Endodermal cell (in vitro differentiated cells): ENCODE data around the gene GRID1. TPM values are rescaled to one million over a fixed set of nuclear protein-coding genes. Genes with fewer than 3 reads are reported as not detected.

ENCODE experiments used
- DNase-seq: peaks from one replicate; pipeline ENCODE4 v3.0.0-alpha.2; 2017
- H3K27ac ChIP-seq: 2 replicates; pipeline ENCODE4 v1.5.1; 2013; ENCODE audit warnings: mild to moderate bottlenecking, low read depth, low read length, moderate library complexity
- H3K27me3 ChIP-seq: 2 replicates; pipeline ENCODE4 v1.6.1; 2013; ENCODE audit warnings: mild to moderate bottlenecking, low read length, moderate library complexity; ENCODE audit not compliant: insufficient read depth, control insufficient read depth, poor library complexity, severe bottlenecking
- H3K36me3 ChIP-seq: 2 replicates; pipeline ENCODE4 v1.7.0; 2013; ENCODE audit warnings: mild to moderate bottlenecking, low read length, moderate library complexity; ENCODE audit not compliant: control insufficient read depth, insufficient read depth
- H3K4me1 ChIP-seq: one replicate; pipeline ENCODE4 v1.7.0; 2013; ENCODE audit warnings: low read length; ENCODE audit not compliant: control insufficient read depth, insufficient read depth
- H3K4me3 ChIP-seq: 2 replicates; pipeline ENCODE4 v1.5.1; 2013; ENCODE audit warnings: mild to moderate bottlenecking, low read length, moderate library complexity
- H3K9ac ChIP-seq: 2 replicates; pipeline ENCODE4 v1.6.1; 2013; ENCODE audit warnings: mild to moderate bottlenecking, low read length, moderate library complexity; ENCODE audit not compliant: poor library complexity, severe bottlenecking; ENCODE audit errors: extremely low read depth
- H3K9me3 ChIP-seq: 2 replicates; pipeline ENCODE4 v1.6.1; 2013; ENCODE audit warnings: mild to moderate bottlenecking, low read length, moderate library complexity; ENCODE audit not compliant: control insufficient read depth
- H3K27ac Mint-ChIP-seq: 2 replicates; pipeline ENCODE4 v1.8.0; 2020; ENCODE audit warnings: mixed read lengths
- H3K27me3 Mint-ChIP-seq: 2 replicates; pipeline ENCODE4 v1.8.0; 2021; ENCODE audit warnings: mild to moderate bottlenecking, mixed read lengths; ENCODE audit not compliant: insufficient read depth
- H3K36me3 Mint-ChIP-seq: 2 replicates; pipeline ENCODE4 v1.8.0; 2020; ENCODE audit warnings: low read depth, mixed read lengths
- H3K4me1 Mint-ChIP-seq: 2 replicates; pipeline ENCODE4 v1.8.0; 2020; ENCODE audit warnings: mixed read lengths
- H3K4me3 Mint-ChIP-seq: 2 replicates; pipeline ENCODE4 v1.8.0; 2020; ENCODE audit warnings: mild to moderate bottlenecking, moderate library complexity, mixed read lengths
- H3K9me3 Mint-ChIP-seq: 2 replicates; pipeline ENCODE4 v1.8.0; 2020; ENCODE audit warnings: mild to moderate bottlenecking, mixed read lengths
- WGBS, 2 experiments: methylation state at CpG; one replicate each; pipeline versions ENCODE4 v1.1.5 to v1.1.7; 2013; ENCODE audit warnings: missing lambda C conversion rate in 2 of 2, mixed read lengths in 1 of 2; ENCODE audit not compliant: insufficient coverage in 1 of 2, insufficient read length in 1 of 2; 5-methylcytosine and 5-hydroxymethylcytosine counted together
- total RNA-seq, 2 donors: library from RNA; stranded (reverse); fragmentation: NEBNext Ultra II Directional in 1 of 2; extraction: Animal tissue kit (Norgen Biotek cat#: 25700) in 1 of 2; gene quantifications; 2 replicates in 1 of 2; 3 replicates in 1 of 2; pipeline ENCODE4 v1.2.1, GENCODE V29; 2021
- TF ChIP-seq, protein P1 (sequence below): fragments of 200-600 bp; sonication (generic); conservative IDR thresholded peaks from 2 replicates; pipeline ENCODE4 v1.5.0; 2021; ENCODE audit warnings: antibody characterized with exemption, mild to moderate bottlenecking

The GRID1 gene
- total RNA-seq, 2 donors from 2014 or later = 0.13 to 0.53 TPM

DNA sequence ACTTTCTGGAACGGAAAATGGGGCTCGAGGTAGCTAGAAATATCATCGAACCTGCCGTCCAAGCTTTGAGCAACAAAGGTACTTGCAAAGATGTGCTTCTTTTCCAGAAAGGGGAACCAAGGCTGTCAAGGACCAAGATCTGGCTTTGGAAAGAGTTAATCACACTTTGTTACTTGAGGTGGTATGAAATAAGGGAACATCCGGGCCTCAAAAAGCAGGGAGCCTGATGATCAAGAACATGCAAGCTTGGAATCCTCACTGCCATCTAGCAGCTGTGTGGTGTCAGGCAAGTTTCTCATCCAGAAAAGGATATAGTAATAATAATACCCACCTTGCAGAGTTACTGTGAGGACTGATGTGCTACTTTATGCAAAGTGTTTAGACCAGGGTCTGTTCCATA is 329.5 kb downstream of the GRID1 start:
- H3K27me3 ChIP-seq = no peaks in the 10 kb centered on the region
- H3K4me1 ChIP-seq = no peaks in the 10 kb centered on the region
- H3K9ac ChIP-seq = no peak overlapping the region
- peaks cover 9% of the 10 kb centered on the region for H3K9me3 Mint-ChIP-seq
- H3K4me3 Mint-ChIP-seq = no peak overlapping the region
- WGBS, 2 experiments = 91 to 95% methylated on average over 4 to 5 of the region's 5 CpGs
- no peaks in the 10 kb centered on the region for H3K36me3 ChIP-seq
- no peak overlapping the region for H3K4me3 ChIP-seq
- H3K27me3 Mint-ChIP-seq = no peaks in the 10 kb centered on the region
- H3K36me3 Mint-ChIP-seq = no peaks in the 10 kb centered on the region
- TF ChIP-seq, protein P1, sequence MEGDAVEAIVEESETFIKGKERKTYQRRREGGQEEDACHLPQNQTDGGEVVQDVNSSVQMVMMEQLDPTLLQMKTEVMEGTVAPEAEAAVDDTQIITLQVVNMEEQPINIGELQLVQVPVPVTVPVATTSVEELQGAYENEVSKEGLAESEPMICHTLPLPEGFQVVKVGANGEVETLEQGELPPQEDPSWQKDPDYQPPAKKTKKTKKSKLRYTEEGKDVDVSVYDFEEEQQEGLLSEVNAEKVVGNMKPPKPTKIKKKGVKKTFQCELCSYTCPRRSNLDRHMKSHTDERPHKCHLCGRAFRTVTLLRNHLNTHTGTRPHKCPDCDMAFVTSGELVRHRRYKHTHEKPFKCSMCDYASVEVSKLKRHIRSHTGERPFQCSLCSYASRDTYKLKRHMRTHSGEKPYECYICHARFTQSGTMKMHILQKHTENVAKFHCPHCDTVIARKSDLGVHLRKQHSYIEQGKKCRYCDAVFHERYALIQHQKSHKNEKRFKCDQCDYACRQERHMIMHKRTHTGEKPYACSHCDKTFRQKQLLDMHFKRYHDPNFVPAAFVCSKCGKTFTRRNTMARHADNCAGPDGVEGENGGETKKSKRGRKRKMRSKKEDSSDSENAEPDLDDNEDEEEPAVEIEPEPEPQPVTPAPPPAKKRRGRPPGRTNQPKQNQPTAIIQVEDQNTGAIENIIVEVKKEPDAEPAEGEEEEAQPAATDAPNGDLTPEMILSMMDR = no peak
- DNase-seq = no peak
- peaks cover 8% of the 10 kb centered on the region for H3K9me3 ChIP-seq
- no peak overlapping the region for H3K27ac ChIP-seq
- H3K27ac Mint-ChIP-seq = no peak overlapping the region
- H3K4me1 Mint-ChIP-seq = peaks cover 13% of the 10 kb centered on the region

GRCh38 chr10:86036544-86036831 is 330.1 kb downstream of the GRID1 start:
- no peak overlapping the region for H3K27ac ChIP-seq
- no peak for DNase-seq
- TF ChIP-seq, protein P1 = no peak
- Mint-ChIP-seq H3K36me3 (peaks cover 2% of the 10 kb centered on the region), H3K9me3 (peaks cover 14% of the 10 kb centered on the region), H3K27me3 (no peaks in the 10 kb centered on the region), H3K4me1 (peaks cover 9% of the 10 kb centered on the region), H3K4me3 (no peak overlapping the region), H3K27ac (no peak overlapping the region)
- H3K36me3 ChIP-seq = no peaks in the 10 kb centered on the region
- 92 to 94% methylated on average over 5 of the region's 5 CpGs for WGBS, 2 experiments
- H3K9ac ChIP-seq = no peak overlapping the region
- no peaks in the 10 kb centered on the region for H3K4me1 ChIP-seq
- H3K27me3 ChIP-seq = no peaks in the 10 kb centered on the region
- peaks cover 14% of the 10 kb centered on the region for H3K9me3 ChIP-seq
- H3K4me3 ChIP-seq = no peak overlapping the region

DNA sequence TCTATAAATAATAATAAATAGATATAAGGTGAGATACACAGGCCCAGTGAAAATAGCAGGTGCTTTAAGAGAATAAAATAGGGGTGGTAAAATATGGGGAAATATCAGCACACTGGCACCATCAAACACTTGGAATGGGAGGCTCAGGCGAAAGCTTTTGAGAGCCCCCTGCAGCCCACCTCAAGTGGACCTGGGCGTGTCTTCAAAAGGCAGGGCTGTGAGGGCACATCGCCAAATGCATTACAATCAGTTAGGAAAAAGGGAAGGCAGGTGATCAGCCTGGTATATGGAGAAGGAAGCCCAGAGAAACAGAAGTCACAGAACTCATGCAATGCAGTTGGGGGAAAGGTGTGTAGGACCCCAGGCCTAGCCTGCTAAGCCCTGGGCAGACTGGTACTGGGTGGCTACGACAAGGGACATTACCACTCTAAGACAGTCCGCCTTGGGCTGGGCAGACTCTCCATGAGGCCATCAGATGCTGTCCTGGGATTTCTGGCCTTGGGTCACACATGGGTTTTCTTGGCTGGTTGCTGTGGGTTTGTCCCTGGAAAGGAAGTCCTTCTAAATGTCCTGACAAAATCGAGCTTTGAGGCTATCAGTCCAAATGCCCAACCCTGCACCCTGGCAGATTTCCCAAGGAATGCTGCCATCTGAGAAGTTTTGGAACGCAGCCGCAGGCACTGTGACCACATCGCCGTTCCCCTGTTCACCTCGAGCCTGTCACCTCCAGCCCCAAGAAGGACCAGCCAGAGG is 330.6 kb downstream of the GRID1 start:
- no peaks in the 10 kb centered on the region for H3K36me3 ChIP-seq
- Mint-ChIP-seq H3K9me3 (peaks cover 19% of the 10 kb centered on the region), H3K4me3 (no peak overlapping the region), H3K27ac (no peak overlapping the region), H3K36me3 (peaks cover 3% of the 10 kb centered on the region), H3K4me1 (peaks cover 4% of the 10 kb centered on the region), H3K27me3 (no peaks in the 10 kb centered on the region)
- TF ChIP-seq, protein P1 = no peak
- no peak overlapping the region for H3K27ac ChIP-seq
- no peak overlapping the region for H3K9ac ChIP-seq
- no peaks in the 10 kb centered on the region for H3K27me3 ChIP-seq
- DNase-seq = no peak
- H3K4me1 ChIP-seq = no peaks in the 10 kb centered on the region
- H3K4me3 ChIP-seq = no peak overlapping the region
- peaks cover 19% of the 10 kb centered on the region for H3K9me3 ChIP-seq
- WGBS, 2 experiments = 93 to 94% methylated on average over 7 to 11 of the region's 11 CpGs
